Measurements from ENCODE around the gene NRDC.

NRDC gene

GRCh38 chr1:51847294-51847920, 31.1 kb downstream of the NRDC start:
- H3K4me3 ChIP-seq (ENCODE audit: low read depth, low read length) = no peak overlapping the region
- TF ChIP-seq, protein P1, sequence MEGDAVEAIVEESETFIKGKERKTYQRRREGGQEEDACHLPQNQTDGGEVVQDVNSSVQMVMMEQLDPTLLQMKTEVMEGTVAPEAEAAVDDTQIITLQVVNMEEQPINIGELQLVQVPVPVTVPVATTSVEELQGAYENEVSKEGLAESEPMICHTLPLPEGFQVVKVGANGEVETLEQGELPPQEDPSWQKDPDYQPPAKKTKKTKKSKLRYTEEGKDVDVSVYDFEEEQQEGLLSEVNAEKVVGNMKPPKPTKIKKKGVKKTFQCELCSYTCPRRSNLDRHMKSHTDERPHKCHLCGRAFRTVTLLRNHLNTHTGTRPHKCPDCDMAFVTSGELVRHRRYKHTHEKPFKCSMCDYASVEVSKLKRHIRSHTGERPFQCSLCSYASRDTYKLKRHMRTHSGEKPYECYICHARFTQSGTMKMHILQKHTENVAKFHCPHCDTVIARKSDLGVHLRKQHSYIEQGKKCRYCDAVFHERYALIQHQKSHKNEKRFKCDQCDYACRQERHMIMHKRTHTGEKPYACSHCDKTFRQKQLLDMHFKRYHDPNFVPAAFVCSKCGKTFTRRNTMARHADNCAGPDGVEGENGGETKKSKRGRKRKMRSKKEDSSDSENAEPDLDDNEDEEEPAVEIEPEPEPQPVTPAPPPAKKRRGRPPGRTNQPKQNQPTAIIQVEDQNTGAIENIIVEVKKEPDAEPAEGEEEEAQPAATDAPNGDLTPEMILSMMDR (IDR thresholded peaks at IDR 0.05; ENCODE audit: control insufficient read depth, extremely low read depth, insufficient read depth) = no peak
- no peak for DNase-seq (ENCODE audit: low read depth)

DNA sequence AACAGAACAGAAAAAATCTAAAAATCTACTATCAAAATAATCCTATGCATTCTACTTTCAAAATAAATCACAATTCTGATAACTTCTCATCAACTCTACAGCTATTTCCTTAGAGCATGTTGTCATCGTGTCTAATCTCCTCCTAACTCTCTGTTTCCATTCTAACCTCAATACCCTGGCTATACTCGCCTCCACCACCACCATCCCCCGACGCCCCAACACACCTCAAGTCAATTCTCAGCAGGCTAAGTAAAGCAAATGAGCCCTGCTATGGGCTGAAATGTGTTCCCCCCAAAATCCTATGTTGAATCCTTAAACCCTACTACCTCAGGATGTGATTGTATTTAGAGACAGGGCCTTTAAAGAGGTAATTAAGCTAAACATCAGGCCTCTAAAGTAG, 34.6 kb downstream of the NRDC start:
- H3K4me3 ChIP-seq (ENCODE audit: low read depth, low read length) = no peak overlapping the region
- no peak for DNase-seq (ENCODE audit: low read depth)
- TF ChIP-seq, protein P1 (IDR thresholded peaks at IDR 0.05; ENCODE audit: control insufficient read depth, extremely low read depth, insufficient read depth) = no peak

- no peak overlapping the region for H3K4me3 ChIP-seq (ENCODE audit: low read depth, low read length)
- peak; percentile 40 for DNase-seq (ENCODE audit: low read depth)
These were observed 36.3 kb downstream of the NRDC start for GRCh38 chr1:51842261-51842660.

DNA sequence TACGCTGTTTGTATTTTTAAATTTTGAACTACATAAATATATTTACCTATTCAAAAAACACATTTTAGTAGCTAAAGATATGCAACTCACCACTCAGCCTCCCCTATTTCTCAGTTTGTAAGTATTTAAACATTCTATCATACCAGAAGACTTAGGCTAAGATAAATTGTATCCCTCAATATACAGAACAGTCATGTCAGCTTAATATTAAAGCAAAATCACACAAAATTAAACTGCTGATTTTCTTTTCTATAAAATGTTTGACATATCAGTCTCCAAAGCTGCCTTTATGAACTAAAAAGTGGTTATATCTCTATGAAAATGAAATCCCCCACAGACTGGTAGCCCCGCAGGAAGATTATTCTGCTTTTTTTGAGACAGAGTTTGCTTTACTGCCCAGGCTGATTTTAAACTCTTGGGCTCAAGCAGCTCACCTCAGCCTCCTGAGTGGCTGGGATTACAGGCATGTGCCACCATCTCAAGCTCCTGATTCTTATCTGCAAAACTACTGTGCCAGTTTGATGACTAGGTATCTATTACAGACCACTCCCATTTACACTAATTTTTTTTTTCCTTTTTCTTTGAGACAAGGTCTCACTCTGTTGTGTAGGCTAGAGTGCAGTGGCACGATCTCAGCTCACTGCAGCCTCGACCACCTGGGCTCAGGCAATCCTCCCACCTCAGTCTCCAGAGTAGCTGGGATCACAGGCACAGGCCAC, 37.6 kb downstream of the NRDC start:
- TF ChIP-seq, protein P1 (IDR thresholded peaks at IDR 0.05; ENCODE audit: control insufficient read depth, extremely low read depth, insufficient read depth) = no peak
- no peak overlapping the region for H3K4me3 ChIP-seq (ENCODE audit: low read depth, low read length)
- DNase-seq (ENCODE audit: low read depth) = peak; percentile 40

More at GRCh38 chr1:51842261-51842660, 36.3 kb downstream of the NRDC start:
- TF ChIP-seq, protein P1 (IDR thresholded peaks at IDR 0.05; ENCODE audit: control insufficient read depth, extremely low read depth, insufficient read depth) = no peak

GRCh38 chr1:51840182-51840581, 38.3 kb downstream of the NRDC start:
- H3K4me3 ChIP-seq (ENCODE audit: low read depth, low read length) = no peak overlapping the region
- no peak for DNase-seq (ENCODE audit: low read depth)
- TF ChIP-seq, protein P1 (IDR thresholded peaks at IDR 0.05; ENCODE audit: control insufficient read depth, extremely low read depth, insufficient read depth) = no peak

GRCh38 chr1:51839094-51839493, 39.4 kb downstream of the NRDC start:
- no peak for DNase-seq (ENCODE audit: low read depth)
- TF ChIP-seq, protein P1 (IDR thresholded peaks at IDR 0.05; ENCODE audit: control insufficient read depth, extremely low read depth, insufficient read depth) = no peak
- H3K4me3 ChIP-seq (ENCODE audit: low read depth, low read length) = no peak overlapping the region

Measured in LNCaP clone FGC (cell line).